HuH-7.5 (cell line): ENCODE data around the gene FCRLA.

Source experiments
- DNase-seq: peaks from one replicate; pipeline ENCODE4 v3.0.0; 2011; ENCODE audit warnings: low spot score

The FCRLA gene

GRCh38 chr1:161731981-161732718, 25.1 kb downstream of the FCRLA start:
- DNase-seq, result no peak

GRCh38 chr1:161733526-161733925, 26.5 kb downstream of the FCRLA start:
- no peak for DNase-seq

- no peak for DNase-seq
Measured at GRCh38 chr1:161735837-161736236, 28.8 kb downstream of the FCRLA start.

- no peak for DNase-seq
Measured at GRCh38 chr1:161736335-161736969, 29.4 kb downstream of the FCRLA start.

- DNase-seq, result no peak
Measured at GRCh38 chr1:161737625-161738024, 30.6 kb downstream of the FCRLA start.

- no peak for DNase-seq
Measured at GRCh38 chr1:161738627-161739287, 31.7 kb downstream of the FCRLA start.

GRCh38 chr1:161739865-161740566, 33.0 kb downstream of the FCRLA start:
- DNase-seq, result no peak

GRCh38 chr1:161740921-161741320, 33.9 kb downstream of the FCRLA start:
- DNase-seq, result no peak

GRCh38 chr1:161743231-161743630, 36.2 kb downstream of the FCRLA start:
- no peak for DNase-seq

GRCh38 chr1:161747801-161748200, 40.8 kb downstream of the FCRLA start:
- DNase-seq, result no peak

- DNase-seq, result peak; percentile 59
Measured at GRCh38 chr1:161749509-161750407, 42.7 kb downstream of the FCRLA start, which contains the start of gene DUSP12. Gene DUSP12 (plus strand): TSS chr1:161749786. CDS start chr1:161749802, 16 bp downstream.

GRCh38 chr1:161763522-161764098, 56.6 kb downstream of the FCRLA start:
- peak; percentile 8 for DNase-seq
